Activated B cell treated with CpG ODN at 0.5 μM for 24 hours (primary cell): ENCODE results near the gene SMOC2. TPM values are rescaled to one million over a fixed set of nuclear protein-coding genes. Genes with fewer than 3 reads are reported as not detected.
"Not testable (repeated sequence)": the region's sequence is repeated elsewhere in the genome, so short reads cannot be mapped to it uniquely, and the experiment has no call there.

Experiments used
- ATAC-seq: fragments of 200-7000 bp; cut with Tn5 transposase; one replicate; pipeline ENCODE4 v1.10.0; 2021; ENCODE audit warnings: low read depth, mild to moderate bottlenecking, moderate library complexity
- CTCF ChIA-PET: fragments of 350-600 bp; sonication (Branson Sonifier 250); formaldehyde crosslinking; loops from one replicate; lab custom pipeline; 2021; ENCODE audit warnings: antibody characterized with exemption; lab: Charles Lee
- POLR2A ChIA-PET: fragments of 350-600 bp; sonication (Branson Sonifier 250); formaldehyde crosslinking; loops from one replicate; lab custom pipeline; 2021; ENCODE audit warnings: antibody characterized with exemption; lab: Charles Lee
- DNase-seq: peaks from one replicate; pipeline ENCODE4 v3.0.0; 2022
- H3K27ac Mint-ChIP-seq: one replicate; pipeline ENCODE4 v1.8.0; 2020; ENCODE audit warnings: mixed read lengths
- H3K27me3 Mint-ChIP-seq: one replicate; pipeline ENCODE4 v1.8.0; 2021; ENCODE audit warnings: mixed read lengths
- H3K36me3 Mint-ChIP-seq: one replicate; pipeline ENCODE4 v1.8.0; 2021; ENCODE audit warnings: low read depth, mixed read lengths
- H3K4me1 Mint-ChIP-seq: one replicate; pipeline ENCODE4 v1.8.0; 2021; ENCODE audit warnings: mixed read lengths
- H3K4me3 Mint-ChIP-seq: one replicate; pipeline ENCODE4 v1.8.0; 2020; ENCODE audit warnings: mild to moderate bottlenecking, mixed read lengths
- H3K9me3 Mint-ChIP-seq: one replicate; pipeline ENCODE4 v1.8.0; 2020; ENCODE audit warnings: mixed read lengths
- intact Hi-C: fragments of 100-400 bp; cut with micrococcal nuclease; formaldehyde crosslinking; loops from one replicate; pipeline ENCODE4 v1.15.1; 2024
- total RNA-seq: library from RNA; stranded (reverse); gene quantifications from 2 replicates; pipeline ENCODE4 v1.2.3, GENCODE V29; 2022
- TF ChIP-seq, protein P1 (sequence below): fragments of 200-600 bp; IDR thresholded peaks from one replicate; pipeline ENCODE4 v1.8.0; 2022; ENCODE audit warnings: antibody characterized with exemption, mild to moderate bottlenecking

SMOC2 gene
- total RNA-seq, 1 donor from 2014 or later: not detected

DNA sequence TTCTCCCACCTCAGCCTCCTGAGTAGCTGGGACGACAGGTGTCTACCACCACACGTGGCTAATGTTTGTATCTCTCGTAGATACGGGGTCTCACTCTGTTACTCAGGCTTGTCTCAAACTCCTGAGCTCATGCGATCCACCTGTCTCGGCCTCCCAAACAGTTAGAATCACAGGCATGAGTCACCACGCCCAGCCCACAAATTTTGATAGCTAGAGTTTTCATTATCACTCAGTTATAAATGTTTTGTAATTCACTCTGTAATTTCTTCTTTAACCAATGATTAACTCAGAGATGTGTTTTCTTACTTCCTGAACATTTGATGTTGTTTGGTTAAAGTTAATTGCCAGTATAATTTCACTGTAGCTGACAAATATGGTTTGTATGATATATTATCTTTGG is 249.3 kb downstream of the SMOC2 start:
- ATAC-seq (no peak), DNase-seq (no peak)
- H3K27me3 Mint-ChIP-seq: no peaks in the 10 kb centered on the region
- intact Hi-C loops: no loop called here
- H3K4me3 Mint-ChIP-seq: no peak overlapping the region
- H3K36me3 Mint-ChIP-seq: no peaks in the 10 kb centered on the region
- TF ChIP-seq, protein P1, sequence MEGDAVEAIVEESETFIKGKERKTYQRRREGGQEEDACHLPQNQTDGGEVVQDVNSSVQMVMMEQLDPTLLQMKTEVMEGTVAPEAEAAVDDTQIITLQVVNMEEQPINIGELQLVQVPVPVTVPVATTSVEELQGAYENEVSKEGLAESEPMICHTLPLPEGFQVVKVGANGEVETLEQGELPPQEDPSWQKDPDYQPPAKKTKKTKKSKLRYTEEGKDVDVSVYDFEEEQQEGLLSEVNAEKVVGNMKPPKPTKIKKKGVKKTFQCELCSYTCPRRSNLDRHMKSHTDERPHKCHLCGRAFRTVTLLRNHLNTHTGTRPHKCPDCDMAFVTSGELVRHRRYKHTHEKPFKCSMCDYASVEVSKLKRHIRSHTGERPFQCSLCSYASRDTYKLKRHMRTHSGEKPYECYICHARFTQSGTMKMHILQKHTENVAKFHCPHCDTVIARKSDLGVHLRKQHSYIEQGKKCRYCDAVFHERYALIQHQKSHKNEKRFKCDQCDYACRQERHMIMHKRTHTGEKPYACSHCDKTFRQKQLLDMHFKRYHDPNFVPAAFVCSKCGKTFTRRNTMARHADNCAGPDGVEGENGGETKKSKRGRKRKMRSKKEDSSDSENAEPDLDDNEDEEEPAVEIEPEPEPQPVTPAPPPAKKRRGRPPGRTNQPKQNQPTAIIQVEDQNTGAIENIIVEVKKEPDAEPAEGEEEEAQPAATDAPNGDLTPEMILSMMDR: no peak
- no peak overlapping the region for H3K27ac Mint-ChIP-seq
- CTCF ChIA-PET: no interaction called here
- POLR2A ChIA-PET: no interaction called here
- no peaks in the 10 kb centered on the region for H3K9me3 Mint-ChIP-seq
- no peaks in the 10 kb centered on the region for H3K4me1 Mint-ChIP-seq

DNA sequence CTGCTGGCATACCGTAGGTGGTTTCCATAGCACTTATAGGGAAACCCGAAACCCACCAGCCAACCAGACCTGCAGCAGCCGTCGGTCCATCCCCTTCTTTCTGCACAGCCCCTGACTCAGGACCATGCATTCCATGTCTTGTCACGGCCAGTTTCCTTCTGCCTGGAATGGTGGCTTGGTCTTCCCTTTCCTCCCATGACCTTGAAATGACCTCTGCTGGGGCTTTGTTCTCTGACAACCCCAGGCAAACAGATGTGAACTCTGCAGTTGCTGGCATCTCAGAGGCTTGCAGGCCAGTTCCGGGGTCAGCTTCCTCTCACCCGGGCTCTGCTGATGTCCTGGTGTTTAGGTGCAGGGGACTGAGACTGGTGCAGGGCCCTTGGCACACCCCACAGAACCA is 250.8 kb downstream of the SMOC2 start:
- H3K27me3 Mint-ChIP-seq: no peaks in the 10 kb centered on the region
- DNase-seq (no peak), ATAC-seq (no peak)
- ChIA-PET CTCF (no interaction called here), POLR2A (no interaction called here)
- TF ChIP-seq, protein P1: no peak
- intact Hi-C loops: no loop called here
- H3K4me3 Mint-ChIP-seq: no peak overlapping the region
- H3K36me3 Mint-ChIP-seq: no peaks in the 10 kb centered on the region
- no peak overlapping the region for H3K27ac Mint-ChIP-seq
- H3K4me1 Mint-ChIP-seq: no peaks in the 10 kb centered on the region
- no peaks in the 10 kb centered on the region for H3K9me3 Mint-ChIP-seq

DNA sequence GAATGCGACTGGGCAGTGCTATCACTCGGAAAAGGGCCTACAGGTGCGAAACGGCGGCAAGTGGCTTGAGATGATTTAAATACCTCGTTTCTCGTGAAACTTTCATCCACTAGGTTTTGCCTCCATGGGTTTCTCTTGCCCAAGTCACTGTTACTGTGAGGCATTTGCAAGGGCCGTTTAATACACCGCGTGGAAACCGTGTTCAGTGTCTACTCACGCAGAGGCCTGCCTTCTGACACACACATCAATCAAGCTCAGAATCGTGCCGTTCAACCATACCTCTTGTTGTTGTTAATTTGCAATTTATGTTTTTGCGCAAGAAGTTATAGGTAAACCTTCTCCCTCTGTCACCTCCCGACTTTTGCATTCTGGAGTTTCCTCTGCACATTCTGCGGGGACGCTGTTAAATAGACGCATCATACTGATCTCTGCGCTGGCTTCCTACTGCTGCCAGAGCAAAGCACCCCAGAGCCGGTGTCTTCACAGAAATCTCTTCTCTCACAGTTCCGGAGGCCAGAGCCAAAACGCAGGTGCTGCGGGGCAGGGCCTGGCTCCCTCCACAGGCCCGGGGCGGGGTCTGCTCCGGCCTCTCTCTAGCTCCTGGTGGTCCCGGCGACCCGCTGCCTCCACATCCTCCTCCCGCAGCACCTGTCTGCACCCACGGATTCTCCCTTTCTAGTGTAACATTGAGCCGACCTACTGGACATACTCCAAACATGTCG is 251.4 kb downstream of the SMOC2 start:
- H3K36me3 Mint-ChIP-seq: no peaks in the 10 kb centered on the region

DNA sequence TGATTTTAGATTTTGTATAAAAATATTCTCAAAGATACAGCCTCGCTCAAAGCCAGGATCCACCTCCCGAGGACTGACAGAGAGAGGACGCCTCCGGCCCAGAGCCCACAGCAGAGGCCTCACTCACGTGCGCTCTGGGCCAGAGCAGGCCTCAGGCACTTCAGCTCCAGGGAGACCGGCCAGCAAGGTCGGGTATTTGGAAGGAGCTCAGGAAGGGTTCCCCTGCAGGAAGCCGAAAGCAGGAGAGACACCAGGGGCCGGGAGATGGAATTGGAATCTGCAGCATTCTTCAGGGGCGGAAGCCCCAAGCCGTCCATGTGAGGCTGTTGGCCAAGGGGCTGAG is 251.9 kb downstream of the SMOC2 start:
- intact Hi-C loops, POLR2A ChIA-PET: not testable (repeated sequence)

More for the DNA sequence above, 251.4 kb downstream of the SMOC2 start:
- intact Hi-C loops: no loop called here
- POLR2A ChIA-PET: no interaction called here
- CTCF ChIA-PET: no interaction called here
- ATAC-seq (no peak), DNase-seq (no peak)
- Mint-ChIP-seq H3K9me3 (no peaks in the 10 kb centered on the region), H3K4me3 (no peak overlapping the region), H3K27me3 (no peaks in the 10 kb centered on the region), H3K4me1 (no peaks in the 10 kb centered on the region), H3K27ac (no peak overlapping the region)
- TF ChIP-seq, protein P1: no peak

DNA sequence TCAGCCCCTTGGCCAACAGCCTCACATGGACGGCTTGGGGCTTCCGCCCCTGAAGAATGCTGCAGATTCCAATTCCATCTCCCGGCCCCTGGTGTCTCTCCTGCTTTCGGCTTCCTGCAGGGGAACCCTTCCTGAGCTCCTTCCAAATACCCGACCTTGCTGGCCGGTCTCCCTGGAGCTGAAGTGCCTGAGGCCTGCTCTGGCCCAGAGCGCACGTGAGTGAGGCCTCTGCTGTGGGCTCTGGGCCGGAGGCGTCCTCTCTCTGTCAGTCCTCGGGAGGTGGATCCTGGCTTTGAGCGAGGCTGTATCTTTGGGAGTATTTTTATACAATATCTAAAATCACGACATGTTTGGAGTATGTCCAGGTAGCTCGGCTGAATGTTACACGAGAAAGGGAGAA is 253.8 kb downstream of the SMOC2 start:
- H3K4me3 Mint-ChIP-seq, intact Hi-C loops, H3K9me3 Mint-ChIP-seq, DNase-seq, POLR2A ChIA-PET, H3K27me3 Mint-ChIP-seq, ATAC-seq, H3K4me1 Mint-ChIP-seq, H3K27ac Mint-ChIP-seq, H3K36me3 Mint-ChIP-seq, CTCF ChIA-PET: not testable (repeated sequence)

More for the DNA sequence above, 251.9 kb downstream of the SMOC2 start:
- CTCF ChIA-PET, H3K4me1 Mint-ChIP-seq, H3K9me3 Mint-ChIP-seq, H3K27ac Mint-ChIP-seq, H3K4me3 Mint-ChIP-seq, H3K27me3 Mint-ChIP-seq, ATAC-seq, H3K36me3 Mint-ChIP-seq, DNase-seq: not testable (repeated sequence)

DNA sequence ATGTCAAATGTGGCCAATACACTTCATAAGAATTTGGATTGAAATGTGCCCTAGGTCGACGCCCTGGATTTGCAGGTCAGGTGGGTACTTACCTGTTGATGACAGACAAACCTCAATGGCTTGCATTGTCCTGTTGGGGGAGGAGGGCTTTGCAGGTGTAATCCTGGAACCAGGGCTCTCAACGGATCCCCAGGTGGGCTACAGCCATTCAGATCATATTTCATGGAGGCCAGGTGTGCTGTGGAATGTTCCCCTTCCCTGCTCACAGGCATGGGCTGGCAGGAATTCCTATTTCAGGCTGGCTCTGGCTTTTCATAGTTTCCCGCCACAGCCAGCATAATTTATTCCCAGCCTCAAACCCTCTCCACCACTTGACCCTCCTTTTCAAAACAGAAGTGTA is 254.7 kb downstream of the SMOC2 start:
- Mint-ChIP-seq H3K36me3 (no peaks in the 10 kb centered on the region), H3K4me1 (no peaks in the 10 kb centered on the region), H3K27ac (no peak overlapping the region), H3K9me3 (no peaks in the 10 kb centered on the region), H3K4me3 (no peak overlapping the region), H3K27me3 (no peaks in the 10 kb centered on the region)
- TF ChIP-seq, protein P1: no peak
- ATAC-seq: no peak
- POLR2A ChIA-PET: no interaction called here
- intact Hi-C loops: no loop called here
- no peak for DNase-seq
- CTCF ChIA-PET: no interaction called here
